ENCODE results near the gene TMEM170A.

DNA sequence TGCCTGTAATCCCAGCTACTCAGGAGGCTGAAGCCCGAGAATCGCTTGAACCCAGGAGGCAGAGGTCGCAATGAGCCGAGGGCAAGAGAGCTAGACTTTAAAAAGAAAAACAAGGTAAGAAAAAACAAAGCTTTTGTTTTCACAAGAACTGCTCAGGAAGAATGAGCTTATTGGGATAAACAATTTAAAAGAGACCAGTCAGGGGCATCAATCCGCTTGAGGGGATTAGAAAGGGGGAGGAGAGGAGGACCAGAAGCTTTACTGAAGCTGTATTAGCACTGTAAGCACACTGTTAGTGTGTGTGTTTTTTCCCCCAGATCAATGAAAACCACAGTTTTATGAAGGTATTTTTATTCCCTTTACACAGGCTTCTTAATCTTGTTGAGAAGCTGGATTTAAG lies 8.8 kb downstream of the TMEM170A start:
- TF ChIP-seq, protein P1, sequence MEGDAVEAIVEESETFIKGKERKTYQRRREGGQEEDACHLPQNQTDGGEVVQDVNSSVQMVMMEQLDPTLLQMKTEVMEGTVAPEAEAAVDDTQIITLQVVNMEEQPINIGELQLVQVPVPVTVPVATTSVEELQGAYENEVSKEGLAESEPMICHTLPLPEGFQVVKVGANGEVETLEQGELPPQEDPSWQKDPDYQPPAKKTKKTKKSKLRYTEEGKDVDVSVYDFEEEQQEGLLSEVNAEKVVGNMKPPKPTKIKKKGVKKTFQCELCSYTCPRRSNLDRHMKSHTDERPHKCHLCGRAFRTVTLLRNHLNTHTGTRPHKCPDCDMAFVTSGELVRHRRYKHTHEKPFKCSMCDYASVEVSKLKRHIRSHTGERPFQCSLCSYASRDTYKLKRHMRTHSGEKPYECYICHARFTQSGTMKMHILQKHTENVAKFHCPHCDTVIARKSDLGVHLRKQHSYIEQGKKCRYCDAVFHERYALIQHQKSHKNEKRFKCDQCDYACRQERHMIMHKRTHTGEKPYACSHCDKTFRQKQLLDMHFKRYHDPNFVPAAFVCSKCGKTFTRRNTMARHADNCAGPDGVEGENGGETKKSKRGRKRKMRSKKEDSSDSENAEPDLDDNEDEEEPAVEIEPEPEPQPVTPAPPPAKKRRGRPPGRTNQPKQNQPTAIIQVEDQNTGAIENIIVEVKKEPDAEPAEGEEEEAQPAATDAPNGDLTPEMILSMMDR (conservative IDR thresholded peaks at IDR 0.05), result no peak
- no peak for TF ChIP-seq ZFX (IDR thresholded peaks at IDR 0.05)

All from C4-2B (cell line).